ENCODE measurements around the gene PROM1.

Gene PROM1

DNA sequence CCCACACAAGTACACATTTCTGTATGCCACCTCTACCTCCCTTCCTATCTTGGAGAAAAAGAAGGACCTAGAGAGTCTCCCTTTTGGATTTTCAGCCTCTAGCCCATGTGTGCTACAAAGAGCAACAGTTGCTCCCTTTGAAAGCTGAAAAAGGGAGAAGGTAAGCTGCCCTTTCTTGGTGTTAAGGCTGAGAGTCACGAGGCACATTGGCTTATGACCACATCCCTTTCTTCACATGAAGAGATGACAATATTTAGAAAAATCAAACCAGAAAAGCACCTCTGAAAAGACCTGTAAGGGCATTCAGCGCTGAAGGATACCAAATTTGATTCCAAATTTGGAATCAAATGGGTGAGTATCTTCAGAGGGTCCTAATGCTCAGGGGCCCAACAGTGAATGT, 138.9 kb downstream of the PROM1 start:
- no peak for DNase-seq (ENCODE audit: low read depth in 2 of 2)

DNA sequence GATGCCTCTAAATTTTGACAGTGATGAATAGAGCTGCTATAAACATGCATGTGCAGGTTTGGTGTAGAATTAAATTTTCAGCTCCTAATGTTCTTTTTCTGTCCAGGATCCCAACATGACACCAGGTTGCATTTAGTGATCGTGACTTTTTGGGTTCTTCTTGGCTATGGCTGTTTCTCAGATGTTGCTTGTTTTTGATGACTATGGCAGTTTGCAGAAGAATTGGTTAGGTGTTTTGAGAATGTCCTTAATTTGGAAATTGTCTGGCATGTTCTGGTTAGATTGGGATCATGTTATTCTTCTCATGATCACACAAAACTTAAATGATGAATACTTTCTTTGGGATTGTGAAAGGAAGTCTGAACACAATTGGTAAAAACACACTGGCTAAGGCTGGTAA, 141.5 kb downstream of the PROM1 start:
- no peak for DNase-seq (ENCODE audit: low read depth in 2 of 2)

DNA sequence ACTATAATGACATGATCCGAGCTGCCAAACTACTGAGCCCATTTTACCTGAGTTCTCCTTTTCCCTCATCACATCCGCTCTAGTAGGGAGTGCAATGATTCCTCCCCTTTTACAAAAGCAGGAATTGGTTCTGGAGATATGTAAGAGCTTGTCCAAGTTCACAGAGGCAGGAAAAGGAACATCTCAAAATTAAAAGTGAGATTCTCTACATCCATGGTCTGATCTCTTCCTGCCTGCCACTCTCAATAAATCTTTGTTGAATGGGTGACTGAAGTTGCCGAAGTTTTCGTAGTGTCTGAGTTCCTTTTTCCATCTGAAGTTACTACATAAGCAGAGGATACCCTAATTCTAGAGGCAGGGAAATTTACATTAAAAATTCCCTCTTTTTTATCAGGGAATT, 145.2 kb downstream of the PROM1 start, which contains the start of gene FGFBP1:
FGFBP1 (minus strand) TSS at position 101 of the 400 bp plus-strand sequence. CDS start 2,108 bp downstream, outside the sequence.
- DNase-seq (ENCODE audit: low read depth in 2 of 2), result no peak

DNA sequence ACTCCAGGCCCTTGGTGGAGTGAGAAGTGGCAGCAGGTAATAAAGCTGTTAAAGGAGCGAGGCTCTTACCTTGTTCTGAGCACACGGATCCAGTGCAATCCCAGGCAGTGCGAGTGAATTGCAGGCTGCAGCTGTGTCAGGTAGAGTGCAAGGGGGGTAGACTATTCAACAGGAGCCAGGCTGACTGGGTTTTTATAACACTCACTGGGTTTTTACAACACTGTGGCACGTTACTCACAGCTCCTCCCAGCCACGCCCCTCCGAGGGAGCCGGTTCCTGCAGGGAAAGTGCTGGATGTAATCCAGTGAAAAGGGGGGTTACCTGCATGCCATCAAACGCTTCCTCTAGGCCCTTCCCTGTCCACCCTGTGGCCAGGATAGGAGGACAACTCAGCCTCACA, 145.6 kb downstream of the PROM1 start:
- DNase-seq (ENCODE audit: low read depth in 2 of 2), result no peak

DNA sequence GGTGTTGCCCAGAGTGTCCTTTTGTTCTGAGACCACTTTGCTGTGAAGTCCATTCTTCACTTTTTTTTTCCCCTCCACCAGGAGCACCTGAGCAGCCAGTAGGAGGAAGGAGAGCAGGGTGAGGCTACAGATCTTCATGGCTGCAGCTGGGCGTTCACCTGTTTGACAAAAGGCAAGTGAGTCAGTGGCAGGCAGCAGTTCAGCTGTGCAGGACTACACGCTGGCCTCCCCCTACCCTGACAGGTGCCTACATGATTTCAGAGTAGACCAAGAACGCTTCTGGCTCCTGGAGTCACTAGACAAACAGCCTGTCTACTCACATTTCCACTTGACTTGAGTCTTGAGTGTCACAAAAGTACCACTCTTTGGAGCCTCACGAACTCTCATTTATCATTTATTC, 147.3 kb downstream of the PROM1 start:
- no peak for DNase-seq (ENCODE audit: low read depth in 2 of 2)

DNA sequence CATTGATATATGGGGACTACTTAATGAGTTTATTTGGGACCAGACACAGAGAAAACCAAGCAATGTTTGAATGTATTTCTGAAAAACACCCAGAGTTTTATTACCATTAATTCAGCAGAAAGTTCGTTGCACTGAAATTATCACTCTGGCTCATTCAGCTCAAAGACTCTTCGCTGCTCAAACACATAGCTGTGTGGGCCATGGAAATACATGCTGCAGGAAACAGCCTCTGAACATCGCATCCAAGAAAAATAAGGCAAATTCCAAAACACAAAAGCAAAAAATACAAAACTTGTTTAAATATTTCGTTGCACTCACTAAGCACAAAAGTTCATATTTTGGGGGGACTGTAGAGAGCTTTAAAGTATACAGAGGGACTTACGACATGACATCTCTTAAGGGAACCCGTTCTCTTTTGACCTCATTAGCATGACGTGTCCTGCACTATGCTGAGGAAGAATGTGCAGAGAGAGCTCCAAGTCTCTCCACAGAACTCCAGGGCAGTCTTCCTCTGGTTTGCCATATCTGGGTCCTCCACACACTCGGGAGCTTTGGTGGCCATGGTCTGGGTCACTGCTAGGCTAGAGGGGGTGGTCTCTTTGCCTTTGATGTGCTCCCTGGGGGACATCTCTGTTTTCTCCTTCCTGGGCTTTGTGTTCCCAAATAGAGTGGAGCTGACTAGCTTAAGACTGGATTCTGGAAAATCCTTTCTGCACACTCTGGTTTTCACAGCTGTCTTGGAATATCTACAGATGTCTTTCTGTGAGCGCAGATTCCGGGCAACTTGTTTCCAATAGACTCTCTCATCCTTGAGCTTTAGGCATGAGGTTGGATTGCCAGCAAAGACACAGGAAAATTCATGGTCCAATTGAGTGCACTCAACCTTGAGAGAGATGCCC, 148.1 kb downstream of the PROM1 start:
- no peak for DNase-seq (ENCODE audit: low read depth in 2 of 2)

DNA sequence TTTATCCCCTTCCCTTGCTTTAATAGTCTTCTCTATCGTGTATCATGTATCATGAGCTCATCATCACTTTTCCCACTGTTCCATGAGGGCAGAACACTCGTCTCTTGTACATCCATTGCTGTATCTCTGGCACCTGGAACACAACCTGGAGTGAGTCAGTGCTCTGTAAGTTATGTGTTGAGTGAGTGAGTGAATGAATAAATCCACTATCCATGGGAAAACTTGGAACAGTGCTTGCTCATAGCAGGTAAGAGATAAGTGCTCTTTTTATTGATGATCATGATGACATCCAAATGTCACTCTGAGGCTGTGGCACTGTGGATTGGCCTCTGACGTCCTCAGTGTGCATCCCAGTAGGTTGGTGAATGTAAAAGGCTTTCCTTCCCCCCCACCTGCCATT, 149.6 kb downstream of the PROM1 start:
- no peak for DNase-seq (ENCODE audit: low read depth in 2 of 2)

DNA sequence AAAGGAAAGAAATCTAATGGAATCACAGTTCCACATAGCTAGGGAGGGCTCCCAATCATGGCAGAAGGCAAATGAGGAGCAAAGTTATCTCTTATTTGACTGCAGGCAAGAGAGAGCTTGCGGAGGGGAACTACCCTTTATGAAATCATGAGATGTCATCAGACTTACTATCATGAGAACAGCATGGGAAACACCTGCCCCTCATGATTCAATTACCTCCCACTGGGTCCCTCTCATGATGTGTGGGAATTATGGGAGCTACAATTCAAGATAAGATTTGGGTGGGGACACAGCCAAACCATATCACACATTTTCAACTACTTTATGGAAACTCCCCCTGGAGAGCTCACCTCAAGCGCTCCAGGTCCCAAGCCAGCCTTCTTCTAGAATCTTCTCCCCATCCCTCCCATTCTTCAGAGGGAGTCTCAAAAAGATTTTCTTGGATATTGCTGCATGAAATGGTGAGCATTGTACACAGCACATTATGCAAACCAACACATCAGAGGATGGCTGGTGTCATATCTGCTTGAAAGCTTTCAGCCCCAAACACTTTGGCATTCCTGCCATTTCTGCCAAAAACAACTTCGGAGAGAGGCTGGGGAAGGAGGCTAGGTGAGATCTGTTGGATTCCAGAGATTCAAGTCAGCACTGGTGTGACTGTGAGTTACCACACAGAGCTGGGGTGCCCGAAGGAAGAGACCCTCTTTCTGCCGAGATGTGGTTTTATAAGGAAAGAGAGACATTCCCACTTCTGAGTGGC, 152.2 kb downstream of the PROM1 start:
- no peak for DNase-seq (ENCODE audit: low read depth in 2 of 2)

DNA sequence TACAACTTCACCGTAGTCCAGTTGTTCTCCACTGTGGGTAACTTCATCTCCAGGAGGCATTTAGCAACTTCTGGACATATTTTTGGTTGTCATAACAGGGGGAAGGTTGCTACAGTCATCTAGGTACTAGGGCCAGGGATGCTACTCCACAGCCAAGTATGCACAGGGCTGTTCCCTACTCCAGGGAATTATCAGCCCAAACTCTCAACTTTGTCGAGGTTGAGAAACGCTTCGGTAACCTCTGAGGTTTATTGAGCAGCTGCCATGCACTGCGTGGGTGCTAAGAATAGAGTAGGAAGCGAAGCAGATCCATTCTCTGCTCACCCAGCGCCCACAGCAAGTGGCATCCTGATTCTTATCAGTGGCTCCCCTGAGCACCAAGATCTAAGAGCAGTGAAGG, 153.5 kb downstream of the PROM1 start:
- DNase-seq (ENCODE audit: low read depth in 2 of 2), result no peak

DNA sequence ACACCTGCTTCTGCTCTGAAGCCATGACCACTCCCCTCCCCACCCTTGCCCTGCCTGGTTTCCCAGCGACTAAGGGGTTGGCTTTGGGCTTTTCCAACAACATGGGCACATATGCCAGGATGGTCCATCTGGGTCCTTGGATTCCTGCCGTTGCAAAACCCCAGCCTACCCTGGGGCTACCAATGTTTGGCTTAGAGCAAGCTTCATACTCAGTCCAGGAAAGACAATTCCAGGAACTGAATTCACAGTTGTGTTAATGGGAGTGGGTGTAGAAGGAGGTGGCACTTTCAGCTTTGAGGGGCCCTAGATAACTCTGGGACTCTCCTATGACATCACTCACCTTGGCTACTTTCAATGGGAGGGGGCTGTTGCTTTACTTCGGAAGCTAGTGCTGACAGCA, 154.3 kb downstream of the PROM1 start:
- no peak for DNase-seq (ENCODE audit: low read depth in 2 of 2)

DNA sequence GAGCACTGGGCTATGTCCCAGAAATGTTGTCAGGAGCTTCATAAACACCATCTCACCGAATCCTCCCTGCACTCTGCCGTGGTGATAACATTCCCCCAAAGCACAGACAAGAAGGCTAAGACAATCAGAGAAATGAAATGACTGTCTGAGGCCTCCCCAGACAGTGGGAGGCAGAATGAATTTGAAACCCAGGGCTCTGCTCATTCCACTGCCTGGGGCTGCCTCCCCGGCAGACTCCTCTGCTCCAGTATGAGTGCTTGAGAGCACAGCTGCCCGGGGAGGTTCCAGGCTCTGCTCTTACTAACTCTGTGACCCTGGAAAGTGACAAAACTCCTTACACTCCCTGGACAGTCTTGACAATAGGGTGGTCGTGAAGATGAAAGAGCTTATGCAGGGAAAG, 154.9 kb downstream of the PROM1 start:
- no peak for DNase-seq (ENCODE audit: low read depth in 2 of 2)

DNA sequence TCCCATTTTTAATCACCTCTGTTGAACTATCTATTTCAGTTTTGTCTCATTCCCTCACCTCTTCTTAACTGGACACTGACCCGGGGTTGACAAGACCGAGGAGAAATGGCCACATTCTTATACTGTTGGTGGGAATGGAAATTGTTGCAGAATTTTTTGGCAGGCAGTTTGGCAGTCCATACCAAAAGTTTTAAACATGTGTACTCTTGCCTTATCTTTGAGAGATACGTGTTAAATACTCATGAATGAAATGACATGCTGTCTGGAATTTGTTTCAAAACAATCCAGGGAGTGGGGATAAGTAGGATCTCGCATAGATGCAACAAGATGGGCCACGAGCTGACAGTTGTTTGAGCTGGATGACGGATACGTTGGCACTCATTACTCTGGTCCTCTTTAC, 157.3 kb downstream of the PROM1 start:
- no peak for DNase-seq (ENCODE audit: low read depth in 2 of 2)

DNA sequence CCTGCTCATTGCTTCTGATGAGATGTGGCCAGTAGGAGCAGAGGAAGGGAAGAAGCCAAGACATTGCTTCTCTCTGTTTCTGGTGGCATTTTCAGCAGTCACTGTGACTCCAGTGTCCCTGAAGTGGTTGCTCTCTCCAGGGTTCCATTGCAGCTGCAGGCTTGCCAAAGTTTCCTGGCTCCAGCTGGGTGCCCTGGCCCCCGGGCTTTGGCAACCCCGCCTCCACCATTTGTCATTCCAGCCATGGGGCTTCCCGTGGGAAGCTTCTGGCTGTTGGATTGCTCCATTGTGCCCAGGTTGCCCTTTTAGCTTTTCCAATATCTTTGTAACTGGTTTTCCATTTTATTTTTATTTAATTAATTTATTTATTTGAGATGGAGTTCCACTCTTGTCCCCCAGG, 158.0 kb downstream of the PROM1 start:
- no peak for DNase-seq (ENCODE audit: low read depth in 2 of 2)

DNA sequence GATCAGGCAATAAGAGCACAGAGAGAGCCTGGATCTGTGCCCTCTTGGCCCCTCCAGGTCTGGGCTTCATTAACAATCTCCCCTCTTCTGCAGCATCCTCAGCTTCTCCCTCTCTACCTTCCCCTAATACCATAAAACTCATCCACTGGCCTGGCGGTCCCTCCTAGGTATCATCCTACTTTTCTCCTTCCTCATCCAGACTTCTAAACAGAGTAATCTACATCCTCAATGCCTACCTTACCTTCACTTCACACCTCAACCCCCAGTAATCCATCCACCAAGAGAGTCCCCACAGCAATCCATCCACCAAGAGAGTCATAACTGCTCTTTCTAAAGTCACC, 162.3 kb downstream of the PROM1 start:
- DNase-seq (ENCODE audit: low read depth in 2 of 2), result no peak

DNA sequence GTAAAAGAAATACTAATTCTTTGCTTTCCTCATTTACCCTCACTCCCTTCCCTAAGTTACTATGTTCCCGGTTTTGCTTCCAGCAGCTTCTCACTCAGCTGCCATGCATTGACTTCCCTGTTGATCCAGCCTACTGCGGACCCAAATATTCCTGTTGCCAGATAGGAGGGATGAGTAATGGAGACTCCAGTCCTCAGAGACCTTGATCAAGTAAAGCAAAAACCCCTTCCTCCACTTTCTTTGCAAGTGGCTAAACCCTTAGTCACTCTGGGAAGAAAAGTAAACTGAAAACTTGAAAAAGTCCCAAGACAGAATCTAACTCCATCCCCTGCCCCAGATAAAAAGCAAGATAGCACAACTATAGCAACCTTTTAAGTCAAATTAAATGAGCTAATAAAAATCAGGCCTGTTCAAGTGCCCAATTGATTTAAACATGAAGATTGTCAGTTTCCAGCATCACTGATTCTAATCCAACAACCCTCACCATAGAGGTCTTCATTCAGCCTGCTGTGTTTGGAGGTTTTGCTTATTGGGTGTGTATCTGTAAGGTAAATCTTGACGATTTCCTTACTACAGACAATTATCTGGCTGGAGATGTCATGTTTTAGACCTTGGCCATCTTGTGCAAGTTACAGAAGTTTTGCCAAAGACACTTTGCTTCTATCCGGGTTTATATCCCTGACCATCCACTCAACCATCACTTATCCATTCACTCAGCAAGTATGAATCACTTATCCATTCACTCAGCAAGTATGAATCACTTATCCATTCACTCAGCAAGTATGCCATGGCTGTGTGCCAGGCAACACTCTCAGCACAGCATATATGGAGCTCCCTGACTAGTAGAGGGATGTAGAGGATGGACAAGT, 162.9 kb downstream of the PROM1 start:
- no peak for DNase-seq (ENCODE audit: low read depth in 2 of 2)

DNA sequence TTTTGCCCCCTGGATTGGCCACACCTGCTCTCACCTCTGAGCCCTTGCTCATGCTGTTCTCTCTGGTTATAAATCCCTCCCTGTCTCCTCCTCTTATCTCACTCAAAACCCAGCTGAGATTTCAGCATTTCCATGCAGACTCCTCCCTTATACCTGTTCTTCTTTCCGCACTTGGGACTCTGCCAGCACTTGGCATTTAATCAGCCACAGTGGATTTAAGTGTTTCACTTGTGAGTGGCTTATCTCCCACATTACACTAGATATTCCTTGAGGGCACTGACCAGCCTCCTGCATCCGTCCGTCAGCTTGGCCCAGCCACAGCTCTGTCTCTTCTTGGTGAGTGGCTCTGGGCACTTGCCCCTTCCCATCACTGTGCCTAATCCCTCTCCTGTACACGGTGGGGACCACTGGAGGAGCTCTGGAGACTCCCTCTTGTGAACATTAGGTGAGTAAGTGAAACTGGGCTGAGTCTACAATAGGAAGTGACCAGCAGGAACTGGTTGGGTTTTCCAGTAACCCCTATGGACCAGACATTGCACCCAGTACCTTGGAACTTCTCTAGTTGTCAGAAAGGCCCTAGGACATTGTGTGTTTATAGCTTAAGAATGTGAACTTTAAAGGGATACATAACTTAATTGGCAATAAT, 165.2 kb downstream of the PROM1 start:
- DNase-seq (ENCODE audit: low read depth in 2 of 2), result no peak

All from activated CD8-positive, alpha-beta memory T cell treated with anti-CD3 and anti-CD28 coated beads for 4 hours (primary cell).